Smooth muscle cell (in vitro differentiated cells): Measurements from ENCODE around the gene CD4. TPM values are rescaled to one million over a fixed set of nuclear protein-coding genes. Genes with fewer than 3 reads are reported as not detected.

ENCODE experiments used
- DNase-seq: peaks from one replicate; lab custom pipeline; 2025; ENCODE audit not compliant: unreplicated experiment; lab: John Stamatoyannopoulos, UW
- H2AFZ ChIP-seq: fragments of 200-600 bp; sonication (generic); 2 replicates; pipeline ENCODE4 v1.6.0; 2016; ENCODE audit warnings: antibody characterized with exemption, low read depth, mild to moderate bottlenecking
- H3F3A ChIP-seq: fragments of 200-600 bp; sonication (generic); 2 replicates; pipeline ENCODE4 v1.6.0; 2017; ENCODE audit warnings: antibody characterized with exemption, low read depth
- H3K27ac ChIP-seq: fragments of 200-600 bp; sonication (generic); 2 replicates; pipeline ENCODE4 v1.5.1; 2016; ENCODE audit warnings: low read depth, mild to moderate bottlenecking
- H3K27me3 ChIP-seq: fragments of 200-600 bp; sonication (generic); 2 replicates; pipeline ENCODE4 v1.6.1; 2016; ENCODE audit warnings: low read depth, mild to moderate bottlenecking
- H3K36me3 ChIP-seq: fragments of 200-600 bp; sonication (generic); 2 replicates; pipeline ENCODE4 v1.5.1; 2016; ENCODE audit warnings: low read depth
- H3K4me1 ChIP-seq: fragments of 200-600 bp; sonication (generic); 2 replicates; pipeline ENCODE4 v1.5.1; 2016; ENCODE audit warnings: low read depth
- H3K4me2 ChIP-seq: fragments of 200-600 bp; sonication (generic); 2 replicates; pipeline ENCODE4 v1.6.0; 2016; ENCODE audit warnings: mild to moderate bottlenecking
- H3K4me3 ChIP-seq: fragments of 200-600 bp; sonication (generic); 2 replicates; pipeline ENCODE4 v1.5.1; 2016; ENCODE audit warnings: mild to moderate bottlenecking
- H3K79me2 ChIP-seq: fragments of 200-600 bp; sonication (generic); 2 replicates; pipeline ENCODE4 v1.6.0; 2016; ENCODE audit warnings: low read depth, mild to moderate bottlenecking
- H3K9ac ChIP-seq: fragments of 200-600 bp; sonication (generic); 2 replicates; pipeline ENCODE4 v1.6.0; 2016; ENCODE audit warnings: low read depth
- H3K9me3 ChIP-seq: fragments of 200-600 bp; sonication (generic); replicated peaks from 2 replicates; pipeline ENCODE4 v1.5.1; 2016; ENCODE audit warnings: low read depth
- H4K20me1 ChIP-seq: fragments of 200-600 bp; sonication (generic); 2 replicates; pipeline ENCODE4 v1.6.0; 2016; ENCODE audit warnings: low read depth
- WGBS: methylation state at CpG from one replicate; pipeline ENCODE4 v1.1.7; 2016; ENCODE audit warnings: low lambda C conversion rate; 5-methylcytosine and 5-hydroxymethylcytosine counted together
- polyA plus RNA-seq: library from polyadenylated mRNA; unstranded; fragments of >200 nt; fragmentation: Nextera tagmentation; extraction: Ambion mirVana; gene quantifications from 2 replicates; pipeline ENCODE4 v1.2.1, GENCODE V29; 2016
- total RNA-seq: library from RNA; depleted of rRNA; stranded (reverse); fragments of >200 nt; gene quantifications from 2 replicates; pipeline ENCODE4 v1.2.3, GENCODE V29; 2014
- TF ChIP-seq, protein P1 (sequence below): fragments of 200-600 bp; sonication (generic); IDR thresholded peaks from 2 replicates; pipeline ENCODE4 v1.5.1; 2017; ENCODE audit warnings: borderline replicate concordance, mild to moderate bottlenecking, antibody characterized with exemption; ENCODE audit not compliant: insufficient read depth, poor library complexity, severe bottlenecking

Gene CD4
- total and polyA plus RNA-seq, 2 experiments from 2014 or later: 0.13 to 2.5 TPM

DNA sequence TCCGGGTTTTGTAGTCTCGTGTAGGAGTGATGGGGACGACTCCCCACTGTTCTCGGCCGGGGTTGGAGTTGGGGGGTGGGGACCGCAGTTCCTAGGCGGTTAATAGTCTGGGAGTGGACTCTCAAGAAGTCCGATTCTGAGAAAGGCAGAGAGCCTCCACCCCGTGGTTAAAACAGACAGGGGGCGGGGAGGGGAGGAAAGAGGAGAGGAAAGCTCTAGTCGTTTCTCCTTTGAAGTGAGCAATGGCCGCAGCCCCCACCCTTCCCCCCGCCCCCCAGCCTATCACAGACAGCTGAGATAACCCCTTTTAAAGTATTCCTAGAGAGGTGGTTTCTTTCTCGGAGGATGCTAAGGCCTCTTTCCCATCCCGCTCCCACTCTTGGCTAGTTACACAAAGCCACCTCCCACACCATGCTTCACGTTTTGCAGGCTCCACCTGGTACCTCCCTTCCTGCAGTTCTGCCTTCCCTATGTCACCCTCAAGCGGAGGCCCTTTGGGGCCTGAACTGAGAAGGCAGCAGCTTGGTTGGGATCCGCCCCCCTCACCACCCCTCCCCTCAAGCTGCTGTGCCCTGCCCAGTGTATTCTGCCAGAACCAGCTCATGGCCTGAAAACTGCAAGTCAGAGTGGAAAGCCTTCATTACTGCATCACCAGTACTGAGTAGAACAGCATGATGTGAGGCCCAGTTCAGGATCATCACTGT, 63.5 kb downstream of the CD4 start:
- Histone ChIP-seq H4K20me1 (peaks cover 3% of the 10 kb centered on the region), H3K36me3 (no peaks in the 10 kb centered on the region), H3K4me1 (no peaks in the 10 kb centered on the region), H3K79me2 (peaks cover 20% of the 10 kb centered on the region), H3K4me3 (peak overlapping the region; percentile 69), H3K9ac (peak overlapping the region; percentile 21), H3K4me2 (peak overlapping the region; percentile 83), H3K9me3 (no peaks in the 10 kb centered on the region), H3F3A (peaks cover 7% of the 10 kb centered on the region), H3K27ac (peak overlapping the region; percentile 43), H3K27me3 (no peaks in the 10 kb centered on the region), H2AFZ (no peak overlapping the region)
- DNase-seq: no peak
- TF ChIP-seq, protein P1, sequence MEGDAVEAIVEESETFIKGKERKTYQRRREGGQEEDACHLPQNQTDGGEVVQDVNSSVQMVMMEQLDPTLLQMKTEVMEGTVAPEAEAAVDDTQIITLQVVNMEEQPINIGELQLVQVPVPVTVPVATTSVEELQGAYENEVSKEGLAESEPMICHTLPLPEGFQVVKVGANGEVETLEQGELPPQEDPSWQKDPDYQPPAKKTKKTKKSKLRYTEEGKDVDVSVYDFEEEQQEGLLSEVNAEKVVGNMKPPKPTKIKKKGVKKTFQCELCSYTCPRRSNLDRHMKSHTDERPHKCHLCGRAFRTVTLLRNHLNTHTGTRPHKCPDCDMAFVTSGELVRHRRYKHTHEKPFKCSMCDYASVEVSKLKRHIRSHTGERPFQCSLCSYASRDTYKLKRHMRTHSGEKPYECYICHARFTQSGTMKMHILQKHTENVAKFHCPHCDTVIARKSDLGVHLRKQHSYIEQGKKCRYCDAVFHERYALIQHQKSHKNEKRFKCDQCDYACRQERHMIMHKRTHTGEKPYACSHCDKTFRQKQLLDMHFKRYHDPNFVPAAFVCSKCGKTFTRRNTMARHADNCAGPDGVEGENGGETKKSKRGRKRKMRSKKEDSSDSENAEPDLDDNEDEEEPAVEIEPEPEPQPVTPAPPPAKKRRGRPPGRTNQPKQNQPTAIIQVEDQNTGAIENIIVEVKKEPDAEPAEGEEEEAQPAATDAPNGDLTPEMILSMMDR: no peak
- 1% methylated on average over 15 of the region's 18 CpGs for WGBS

DNA sequence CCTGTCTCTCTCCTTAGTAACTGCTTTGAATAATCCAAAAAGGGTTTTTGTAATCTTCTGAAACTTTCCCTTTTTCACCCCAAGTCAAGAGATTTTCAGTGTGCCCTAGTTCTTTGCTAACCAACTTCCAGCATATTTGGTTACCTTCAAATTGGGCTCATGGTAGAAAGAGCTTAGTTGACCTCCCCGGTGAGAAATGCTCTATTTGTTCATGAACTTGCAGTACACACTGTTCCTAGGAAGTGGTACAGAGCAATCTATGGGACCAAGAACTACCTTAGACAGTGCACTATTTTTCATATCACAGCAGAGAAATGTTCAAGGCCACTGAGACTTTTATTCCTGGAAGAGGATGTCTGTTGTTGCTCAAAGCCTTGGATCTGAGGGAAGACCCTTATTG, 64.3 kb downstream of the CD4 start:
- H3K4me1 ChIP-seq: no peaks in the 10 kb centered on the region
- peaks cover 20% of the 10 kb centered on the region for H3K79me2 ChIP-seq
- H3K4me2 ChIP-seq: peak overlapping the region; percentile 83
- no peaks in the 10 kb centered on the region for H3K9me3 ChIP-seq
- H4K20me1 ChIP-seq: peaks cover 3% of the 10 kb centered on the region
- H3F3A ChIP-seq: peaks cover 7% of the 10 kb centered on the region
- H3K27ac ChIP-seq: peak overlapping the region; percentile 43
- peak overlapping the region; percentile 21 for H3K9ac ChIP-seq
- DNase-seq: no peak
- WGBS: 88% methylated on average over 1 of the region's 1 CpG
- TF ChIP-seq, protein P1: no peak
- H3K4me3 ChIP-seq: peak overlapping the region; percentile 69
- H3K27me3 ChIP-seq: no peaks in the 10 kb centered on the region
- H3K36me3 ChIP-seq: no peaks in the 10 kb centered on the region
- no peak overlapping the region for H2AFZ ChIP-seq

DNA sequence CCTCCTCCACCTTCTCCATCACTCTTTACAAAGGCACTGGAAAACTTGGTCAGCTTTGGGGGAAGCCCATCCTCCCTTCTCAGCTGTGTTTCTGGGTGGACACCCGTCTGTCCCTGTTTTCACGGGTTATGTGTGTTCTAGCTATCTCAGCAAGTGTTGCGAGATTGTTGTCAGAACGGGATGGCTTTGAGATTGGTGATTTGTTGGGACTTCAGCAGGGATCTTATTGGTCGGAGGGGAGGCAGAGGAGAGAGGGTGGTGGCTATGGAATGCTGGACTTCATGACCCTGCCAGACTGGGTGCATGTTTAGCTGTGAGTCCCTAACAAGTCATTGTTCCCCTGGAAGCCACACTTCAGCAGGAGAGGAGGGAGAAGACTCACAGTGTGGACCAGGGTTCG, 64.7 kb downstream of the CD4 start:
- Histone ChIP-seq H3K36me3 (no peaks in the 10 kb centered on the region), H4K20me1 (peaks cover 3% of the 10 kb centered on the region), H3K9me3 (no peaks in the 10 kb centered on the region), H3K79me2 (peaks cover 20% of the 10 kb centered on the region), H3K4me3 (no peak overlapping the region), H3K27me3 (no peaks in the 10 kb centered on the region), H3K27ac (peak overlapping the region; percentile 43), H3K9ac (no peak overlapping the region), H3F3A (peaks cover 7% of the 10 kb centered on the region), H3K4me2 (no peak overlapping the region), H3K4me1 (no peaks in the 10 kb centered on the region), H2AFZ (no peak overlapping the region)
- DNase-seq: no peak
- TF ChIP-seq, protein P1: no peak
- WGBS: 88% methylated on average over 6 of the region's 6 CpGs

DNA sequence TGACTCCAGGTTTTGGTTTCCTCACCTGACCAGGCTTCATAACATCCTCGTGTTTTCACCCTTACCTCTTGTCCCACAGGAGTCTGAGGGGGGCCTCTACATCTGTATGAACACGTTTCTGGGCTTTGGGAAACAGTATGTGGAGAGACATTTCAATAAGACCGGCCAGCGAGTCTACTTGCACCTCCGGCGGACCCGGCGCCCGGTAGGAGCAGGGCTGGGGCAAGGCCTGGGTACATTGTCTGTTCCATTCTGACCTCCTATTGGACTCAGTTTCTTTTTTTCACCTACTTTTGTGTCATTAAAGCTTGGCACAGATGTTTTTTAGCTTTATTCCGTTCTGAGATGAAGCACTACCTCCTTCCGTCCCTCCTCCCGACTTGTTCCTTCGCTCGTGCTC, 66.0 kb downstream of the CD4 start:
- Histone ChIP-seq H2AFZ (no peak overlapping the region), H3K4me2 (no peak overlapping the region), H4K20me1 (peaks cover 3% of the 10 kb centered on the region), H3K4me3 (no peak overlapping the region), H3K4me1 (no peaks in the 10 kb centered on the region), H3K9ac (no peak overlapping the region), H3K9me3 (no peaks in the 10 kb centered on the region), H3F3A (peaks cover 5% of the 10 kb centered on the region), H3K36me3 (no peaks in the 10 kb centered on the region), H3K79me2 (peaks cover 20% of the 10 kb centered on the region), H3K27me3 (no peaks in the 10 kb centered on the region), H3K27ac (no peak overlapping the region)
- DNase-seq: no peak
- TF ChIP-seq, protein P1: no peak
- 97% methylated on average over 14 of the region's 14 CpGs for WGBS
